ENCODE data around the gene OSCP1. TPM values are rescaled to one million over a fixed set of nuclear protein-coding genes. Genes with fewer than 3 reads are reported as not detected.

OSCP1 gene
- total and polyA plus RNA-seq, 2 donors (not counting 3 experiments of a cell fraction or from before 2014, with no cell fraction given): 4.6 to 8.3 TPM

DNA sequence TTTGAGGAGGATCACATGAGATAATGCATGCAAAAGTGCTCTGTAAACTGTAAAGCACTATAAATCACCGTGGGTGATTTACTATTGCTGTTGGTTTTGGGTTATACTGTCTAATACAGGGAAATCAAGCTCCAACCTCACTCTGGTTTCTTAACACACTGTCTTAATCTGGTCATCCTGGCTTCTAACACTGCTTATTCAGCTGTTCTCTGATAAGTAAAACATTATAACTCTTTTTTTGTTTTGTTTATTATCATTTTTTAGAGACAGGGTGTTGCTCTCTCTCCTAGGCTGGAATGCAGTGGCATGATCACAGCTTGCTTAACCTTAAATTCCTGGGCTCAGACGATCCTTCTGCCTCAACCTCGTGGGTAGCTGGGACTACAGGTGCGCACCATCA lies 30.7 kb downstream of the OSCP1 start:
- H3K4me3 ChIP-seq (replicated peaks in 1 of 3; ENCODE audit: insufficient read depth in 1 of 3, low read depth in 1 of 3, low read length in 3 of 3): no peak overlapping the region
- H3K36me3 ChIP-seq (ENCODE audit: control insufficient read depth in 2 of 2, extremely low read depth in 1 of 2, insufficient read depth in 2 of 2, low read length in 2 of 2): no peaks in the 10 kb centered on the region
- no peak overlapping the region for H2AFZ ChIP-seq (ENCODE audit: low read depth, low read length)
- no peaks in the 10 kb centered on the region for H3K9me1 ChIP-seq (replicated peaks; ENCODE audit: control insufficient read depth, extremely low read depth, insufficient read depth, low read length)
- CTCF ChIA-PET: interaction anchor here (0.9 to 5.7 kb wide), 8 partner anchors 31 to 270 kb away, joined by 3 to 70 read pairs (median 8); partner anchors contain the start of genes OSCP1 and STK40
- DNase-seq (ENCODE audit: low read depth, low spot score) (no peak), FAIRE-seq (no peak)
- POLR2A ChIA-PET: no interaction called here
- H3K4me2 ChIP-seq (ENCODE audit: insufficient read depth, low read length): no peak overlapping the region
- H3K79me2 ChIP-seq (ENCODE audit: control insufficient read depth, insufficient read depth, low read length): no peaks in the 10 kb centered on the region
- no peak overlapping the region for H3K9ac ChIP-seq (replicated peaks; ENCODE audit: extremely low read depth, insufficient read depth, low read length)
- BruUV-seq (replicated peaks): no TSS peak
- H3K27me3 ChIP-seq (ENCODE audit: control insufficient read depth in 2 of 2, insufficient read depth in 2 of 2, low read length in 2 of 2): no peaks in the 10 kb centered on the region
- peaks cover 3% of the 10 kb centered on the region for H3K4me1 ChIP-seq (ENCODE audit: control insufficient read depth, extremely low read depth, insufficient read depth, low read length)
- no peak overlapping the region for H3K27ac ChIP-seq (ENCODE audit: insufficient read depth, low read depth, low read length)
- intact Hi-C loops (cut with micrococcal nuclease) (no loop called here), dilution Hi-C loops (cut with MboI; ENCODE audit: extremely low pct_ligation_motif_present, low sequenced_read_pairs) (no loop called here)
- H4K20me1 ChIP-seq (replicated peaks; ENCODE audit: control insufficient read depth, extremely low read depth, insufficient read depth, low read length): no peaks in the 10 kb centered on the region
- no peaks in the 10 kb centered on the region for H3K9me3 ChIP-seq (replicated peaks; ENCODE audit: control insufficient read depth, insufficient read depth, low read length)
- TF ChIP-seq MYC (IDR thresholded peaks at IDR 0.05; ENCODE audit: low read depth, low read length): no peak
- TF ChIP-seq, protein P1, sequence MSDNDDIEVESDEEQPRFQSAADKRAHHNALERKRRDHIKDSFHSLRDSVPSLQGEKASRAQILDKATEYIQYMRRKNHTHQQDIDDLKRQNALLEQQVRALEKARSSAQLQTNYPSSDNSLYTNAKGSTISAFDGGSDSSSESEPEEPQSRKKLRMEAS (IDR thresholded peaks at IDR 0.05; ENCODE audit: insufficient read depth, insufficient read length): no peak
- TF ChIP-seq FOS (IDR thresholded peaks at IDR 0.05; ENCODE audit: borderline replicate concordance, insufficient read depth, low read length): no peak

DNA sequence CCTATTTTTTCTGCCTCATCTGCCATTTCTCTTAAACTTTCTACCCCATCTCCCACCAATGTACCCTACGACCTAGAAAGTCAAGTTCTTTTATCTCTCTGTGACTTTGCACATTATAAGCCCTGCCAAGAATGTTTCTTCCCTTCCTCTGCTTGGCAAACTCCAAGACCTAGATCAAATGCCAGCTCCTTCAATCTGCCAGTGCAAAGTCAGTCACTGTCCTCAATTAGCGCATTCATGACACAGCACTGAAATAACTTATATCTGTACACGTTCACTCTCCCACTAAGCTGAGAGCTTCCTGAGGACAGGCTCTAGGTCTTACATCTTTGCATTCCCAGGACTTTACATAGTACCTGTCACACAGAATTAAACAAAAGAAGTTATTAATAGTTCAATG lies 31.1 kb downstream of the OSCP1 start:
- dilution Hi-C loops (cut with MboI; ENCODE audit: extremely low pct_ligation_motif_present, low sequenced_read_pairs): no loop called here
- intact Hi-C loops (cut with micrococcal nuclease): no loop called here
- ChIA-PET CTCF (interaction anchor here (0.8 to 5.7 kb wide), 8 partner anchors 33 to 269 kb away, joined by 3 to 70 read pairs (median 8); partner anchors contain the start of gene STK40), POLR2A (no interaction called here)
- Histone ChIP-seq H3K4me3 (replicated peaks in 1 of 3; ENCODE audit: insufficient read depth in 1 of 3, low read depth in 1 of 3, low read length in 3 of 3) (no peak overlapping the region), H3K79me2 (ENCODE audit: control insufficient read depth, insufficient read depth, low read length) (no peaks in the 10 kb centered on the region), H3K9ac (replicated peaks; ENCODE audit: extremely low read depth, insufficient read depth, low read length) (no peak overlapping the region), H3K4me2 (ENCODE audit: insufficient read depth, low read length) (no peak overlapping the region), H3K4me1 (ENCODE audit: control insufficient read depth, extremely low read depth, insufficient read depth, low read length) (peaks cover 3% of the 10 kb centered on the region), H3K27me3 (ENCODE audit: control insufficient read depth in 2 of 2, insufficient read depth in 2 of 2, low read length in 2 of 2) (no peaks in the 10 kb centered on the region), H3K9me1 (replicated peaks; ENCODE audit: control insufficient read depth, extremely low read depth, insufficient read depth, low read length) (no peaks in the 10 kb centered on the region), H3K36me3 (ENCODE audit: control insufficient read depth in 2 of 2, extremely low read depth in 1 of 2, insufficient read depth in 2 of 2, low read length in 2 of 2) (no peaks in the 10 kb centered on the region), H4K20me1 (replicated peaks; ENCODE audit: control insufficient read depth, extremely low read depth, insufficient read depth, low read length) (no peaks in the 10 kb centered on the region), H3K27ac (ENCODE audit: insufficient read depth, low read depth, low read length) (no peak overlapping the region), H2AFZ (ENCODE audit: low read depth, low read length) (no peak overlapping the region), H3K9me3 (replicated peaks; ENCODE audit: control insufficient read depth, insufficient read depth, low read length) (no peaks in the 10 kb centered on the region)
- no peak for DNase-seq (ENCODE audit: low read depth, low spot score)
- BruUV-seq (replicated peaks): no TSS peak
- FAIRE-seq: no peak
- TF ChIP-seq JUN (IDR thresholded peaks at IDR 0.05; ENCODE audit: borderline replicate concordance, insufficient read depth, insufficient read length, low read depth) (no peak), POLR2A (IDR thresholded peaks at IDR 0.05; ENCODE audit: low read depth, low read length) (no peak), MYC (IDR thresholded peaks at IDR 0.05; ENCODE audit: low read depth, low read length) (no peak), POLR2AphosphoS5 (IDR thresholded peaks at IDR 0.05; ENCODE audit: insufficient read depth, low read depth, low read length) (no peak), FOS (IDR thresholded peaks at IDR 0.05; ENCODE audit: borderline replicate concordance, insufficient read depth, low read length) (no peak), GATA2 (IDR thresholded peaks at IDR 0.05; ENCODE audit: insufficient read depth, insufficient read length, low read depth, low read length) (no peak), EZH2 (IDR thresholded peaks at IDR 0.05; ENCODE audit: borderline replicate concordance, low read depth, low read length, severe bottlenecking) (no peak)
- TF ChIP-seq, protein P1 (IDR thresholded peaks at IDR 0.05; ENCODE audit: insufficient read depth, insufficient read length): no peak
- TF ChIP-seq, protein P2, sequence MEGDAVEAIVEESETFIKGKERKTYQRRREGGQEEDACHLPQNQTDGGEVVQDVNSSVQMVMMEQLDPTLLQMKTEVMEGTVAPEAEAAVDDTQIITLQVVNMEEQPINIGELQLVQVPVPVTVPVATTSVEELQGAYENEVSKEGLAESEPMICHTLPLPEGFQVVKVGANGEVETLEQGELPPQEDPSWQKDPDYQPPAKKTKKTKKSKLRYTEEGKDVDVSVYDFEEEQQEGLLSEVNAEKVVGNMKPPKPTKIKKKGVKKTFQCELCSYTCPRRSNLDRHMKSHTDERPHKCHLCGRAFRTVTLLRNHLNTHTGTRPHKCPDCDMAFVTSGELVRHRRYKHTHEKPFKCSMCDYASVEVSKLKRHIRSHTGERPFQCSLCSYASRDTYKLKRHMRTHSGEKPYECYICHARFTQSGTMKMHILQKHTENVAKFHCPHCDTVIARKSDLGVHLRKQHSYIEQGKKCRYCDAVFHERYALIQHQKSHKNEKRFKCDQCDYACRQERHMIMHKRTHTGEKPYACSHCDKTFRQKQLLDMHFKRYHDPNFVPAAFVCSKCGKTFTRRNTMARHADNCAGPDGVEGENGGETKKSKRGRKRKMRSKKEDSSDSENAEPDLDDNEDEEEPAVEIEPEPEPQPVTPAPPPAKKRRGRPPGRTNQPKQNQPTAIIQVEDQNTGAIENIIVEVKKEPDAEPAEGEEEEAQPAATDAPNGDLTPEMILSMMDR (IDR thresholded peaks at IDR 0.05; ENCODE audit: extremely low read depth in 1 of 2, insufficient read depth in 1 of 2, low read depth in 1 of 2, low read length in 2 of 2): no peak

Measured in endothelial cell of umbilical vein (primary cell).